Measurements from ENCODE around the gene DNM3.

DNA sequence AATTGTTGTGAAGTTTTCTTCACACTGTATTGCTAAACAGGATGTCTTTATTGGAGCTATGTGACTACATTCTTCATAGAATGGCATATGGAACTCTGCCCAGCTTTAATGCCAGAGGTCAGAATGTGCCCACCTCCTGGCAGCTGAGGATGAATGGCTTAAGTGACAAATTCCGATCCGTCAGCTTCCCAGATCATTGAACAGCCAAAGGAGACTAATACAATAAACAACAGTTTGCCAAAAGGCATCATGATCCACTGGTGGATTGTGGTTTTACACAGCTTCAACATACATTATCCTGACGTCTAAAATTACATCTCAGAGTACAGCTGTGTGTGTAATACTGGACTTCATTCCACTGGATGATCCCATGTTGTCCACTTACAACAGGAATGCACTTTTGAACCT, 510.5 kb downstream of the DNM3 start:
- TF ChIP-seq EZH2 (IDR thresholded peaks at IDR 0.05) (no peak), POLR2AphosphoS5 (IDR thresholded peaks at IDR 0.05; ENCODE audit: borderline replicate concordance, low read depth, low read length) (no peak)

Measured in SK-N-MC (cell line).